GM10266 (cell line): ENCODE measurements around the gene MTM1.

ENCODE experiments used
- DNase-seq: peaks from one replicate; pipeline ENCODE4 v3.0.0; 2012; ENCODE audit errors: extremely low spot score
- TF ChIP-seq, protein P1 (sequence below): IDR thresholded peaks from 2 replicates; pipeline ENCODE4 v1.5.1; 2012; ENCODE audit warnings: mild to moderate bottlenecking, low read depth; ENCODE audit not compliant: control insufficient read depth, insufficient read depth; ENCODE audit errors: missing control alignments

The MTM1 gene

GRCh38 chrX:150551963-150552362, 16.5 kb upstream of the MTM1 start:
- TF ChIP-seq, protein P1, sequence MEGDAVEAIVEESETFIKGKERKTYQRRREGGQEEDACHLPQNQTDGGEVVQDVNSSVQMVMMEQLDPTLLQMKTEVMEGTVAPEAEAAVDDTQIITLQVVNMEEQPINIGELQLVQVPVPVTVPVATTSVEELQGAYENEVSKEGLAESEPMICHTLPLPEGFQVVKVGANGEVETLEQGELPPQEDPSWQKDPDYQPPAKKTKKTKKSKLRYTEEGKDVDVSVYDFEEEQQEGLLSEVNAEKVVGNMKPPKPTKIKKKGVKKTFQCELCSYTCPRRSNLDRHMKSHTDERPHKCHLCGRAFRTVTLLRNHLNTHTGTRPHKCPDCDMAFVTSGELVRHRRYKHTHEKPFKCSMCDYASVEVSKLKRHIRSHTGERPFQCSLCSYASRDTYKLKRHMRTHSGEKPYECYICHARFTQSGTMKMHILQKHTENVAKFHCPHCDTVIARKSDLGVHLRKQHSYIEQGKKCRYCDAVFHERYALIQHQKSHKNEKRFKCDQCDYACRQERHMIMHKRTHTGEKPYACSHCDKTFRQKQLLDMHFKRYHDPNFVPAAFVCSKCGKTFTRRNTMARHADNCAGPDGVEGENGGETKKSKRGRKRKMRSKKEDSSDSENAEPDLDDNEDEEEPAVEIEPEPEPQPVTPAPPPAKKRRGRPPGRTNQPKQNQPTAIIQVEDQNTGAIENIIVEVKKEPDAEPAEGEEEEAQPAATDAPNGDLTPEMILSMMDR, result no peak
- no peak for DNase-seq

- DNase-seq, result no peak
- TF ChIP-seq, protein P1, result no peak
Observed at GRCh38 chrX:150558424-150558823, 10.0 kb upstream of the MTM1 start.

DNA sequence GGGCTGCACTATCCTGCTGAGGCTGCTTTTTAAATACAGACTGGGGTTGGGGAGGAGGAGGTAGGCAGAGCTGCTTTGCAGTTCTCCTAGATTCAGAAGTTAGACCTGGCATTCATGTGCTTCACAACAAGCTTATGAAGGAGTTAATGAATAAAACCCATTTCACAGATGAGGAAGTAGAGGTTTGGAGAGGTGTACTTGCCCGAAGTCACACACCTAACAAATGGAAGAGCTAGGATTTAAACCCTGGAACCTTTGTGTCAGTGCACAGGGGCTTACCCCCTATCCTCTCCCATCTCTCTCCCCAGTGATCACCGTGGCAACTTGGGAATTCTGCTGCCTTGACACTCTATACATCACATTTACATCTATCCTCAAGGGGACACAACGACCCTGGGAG, 3.6 kb upstream of the MTM1 start:
- TF ChIP-seq, protein P1, result no peak
- DNase-seq, result no peak

GRCh38 chrX:150565551-150565950, 2.9 kb upstream of the MTM1 start:
- TF ChIP-seq, protein P1, result no peak
- DNase-seq, result no peak

GRCh38 chrX:150566734-150567182, 1.7 kb upstream of the MTM1 start:
- TF ChIP-seq, protein P1, result no peak
- DNase-seq, result no peak

DNA sequence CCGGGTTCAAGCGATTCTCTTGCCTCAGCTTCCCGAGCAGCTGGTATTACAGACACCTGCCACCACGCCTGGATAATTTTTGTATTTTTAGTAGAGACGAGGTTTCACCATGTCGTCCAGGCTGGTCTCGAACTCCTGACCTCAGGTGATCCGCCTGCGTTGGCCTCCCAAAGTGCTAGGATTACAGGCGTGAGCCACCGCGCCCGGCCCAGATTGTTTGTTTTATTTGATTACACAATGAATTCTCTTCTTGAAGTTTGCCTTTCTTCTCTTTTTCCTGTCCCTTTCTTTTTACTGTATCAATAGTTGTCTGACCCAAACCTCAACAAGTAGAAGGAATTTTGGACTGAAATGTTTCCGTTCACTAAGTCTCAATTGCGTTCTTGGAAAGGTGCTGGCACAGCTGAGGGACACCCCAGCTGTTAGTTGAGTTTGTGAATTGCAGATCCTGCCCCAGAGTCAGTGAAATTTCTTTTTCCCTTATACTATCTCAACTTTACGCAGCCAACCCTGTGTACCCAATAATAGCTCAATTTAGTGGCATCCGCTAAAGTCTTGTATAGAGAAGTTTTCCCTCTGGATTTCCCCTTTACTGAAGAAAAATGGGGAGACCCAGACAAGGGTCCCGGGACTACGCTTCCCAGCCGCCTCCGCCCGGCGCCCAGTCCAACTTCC, 639 bp upstream of the MTM1 start:
- DNase-seq, result no peak
- TF ChIP-seq, protein P1, result no peak

GRCh38 chrX:150569155-150569477, 695 bp downstream of the MTM1 start:
- DNase-seq, result peak; percentile 18

More at GRCh38 chrX:150569155-150569477, 695 bp downstream of the MTM1 start:
- TF ChIP-seq, protein P1, result no peak
